ENCODE measurements around the gene ARHGAP10.
"Not testable (repeated sequence)": the region's sequence is repeated elsewhere in the genome, so short reads cannot be mapped to it uniquely, and the experiment has no call there.

ARHGAP10 gene

GRCh38 chr4:147985376-147985775 lies 253.5 kb downstream of the ARHGAP10 start:
- no peak for DNase-seq (ENCODE audit: low read depth in 2 of 2)

GRCh38 chr4:147987252-147987651 lies 255.4 kb downstream of the ARHGAP10 start:
- no peak for DNase-seq (ENCODE audit: low read depth in 2 of 2)

- DNase-seq (ENCODE audit: low read depth in 2 of 2): no peak
Measured at GRCh38 chr4:147991543-147992283, 259.8 kb downstream of the ARHGAP10 start.

GRCh38 chr4:147994076-147994475 lies 262.2 kb downstream of the ARHGAP10 start:
- no peak for DNase-seq (ENCODE audit: low read depth in 2 of 2)

- DNase-seq (ENCODE audit: low read depth in 2 of 2): no peak
Measured at GRCh38 chr4:147994491-147995385, 262.9 kb downstream of the ARHGAP10 start.

GRCh38 chr4:147996859-147997258 lies 265.0 kb downstream of the ARHGAP10 start:
- DNase-seq (ENCODE audit: low read depth in 2 of 2): no peak

GRCh38 chr4:148000038-148000437 lies 268.1 kb downstream of the ARHGAP10 start:
- not testable (repeated sequence) for DNase-seq (ENCODE audit: low read depth in 2 of 2)

GRCh38 chr4:148004228-148004857 lies 272.5 kb downstream of the ARHGAP10 start:
- DNase-seq (ENCODE audit: low read depth in 2 of 2): no peak

GRCh38 chr4:148006001-148006400 lies 274.1 kb downstream of the ARHGAP10 start:
- no peak for DNase-seq (ENCODE audit: low read depth in 2 of 2)

GRCh38 chr4:148007314-148007760 lies 275.4 kb downstream of the ARHGAP10 start:
- no peak for DNase-seq (ENCODE audit: low read depth in 2 of 2)

GRCh38 chr4:148007792-148008191 lies 275.9 kb downstream of the ARHGAP10 start:
- DNase-seq (ENCODE audit: low read depth in 2 of 2): no peak

GRCh38 chr4:148015058-148015457 lies 283.2 kb downstream of the ARHGAP10 start:
- DNase-seq (ENCODE audit: low read depth in 2 of 2): no peak

- no peak for DNase-seq (ENCODE audit: low read depth in 2 of 2)
Measured at GRCh38 chr4:148015468-148015867, 283.6 kb downstream of the ARHGAP10 start.

- DNase-seq (ENCODE audit: low read depth in 2 of 2): no peak
Measured at GRCh38 chr4:148016063-148016637, 284.3 kb downstream of the ARHGAP10 start.

- DNase-seq (ENCODE audit: low read depth in 2 of 2): no peak
Measured at GRCh38 chr4:148017801-148018200, 285.9 kb downstream of the ARHGAP10 start.

- DNase-seq (ENCODE audit: low read depth in 2 of 2): no peak
Measured at GRCh38 chr4:148021686-148022085, 289.8 kb downstream of the ARHGAP10 start.

- DNase-seq (ENCODE audit: low read depth in 2 of 2): no peak
Measured at GRCh38 chr4:148022975-148023374, 291.1 kb downstream of the ARHGAP10 start.

- no peak for DNase-seq (ENCODE audit: low read depth in 2 of 2)
Measured at GRCh38 chr4:148023512-148024181, 291.8 kb downstream of the ARHGAP10 start.

- no peak for DNase-seq (ENCODE audit: low read depth in 2 of 2)
Measured at GRCh38 chr4:148025981-148026380, 294.1 kb downstream of the ARHGAP10 start.

GRCh38 chr4:148027201-148027600 lies 295.3 kb downstream of the ARHGAP10 start:
- DNase-seq (ENCODE audit: low read depth in 2 of 2): no peak

- DNase-seq (ENCODE audit: low read depth in 2 of 2): no peak
Measured at GRCh38 chr4:148029781-148030180, 297.9 kb downstream of the ARHGAP10 start.
